PFSK-1 (cell line): ENCODE results near the gene MITF.

Experiments
- FOXP2 ChIP-seq: optimal IDR thresholded peaks from 2 replicates; pipeline ENCODE3; 2011; ENCODE audit warnings: borderline replicate concordance, control low read depth, inconsistent platforms; ENCODE audit not compliant: insufficient read depth; ENCODE audit errors: extremely low read length, extremely low read depth
- POLR2AphosphoS5 ChIP-seq: IDR thresholded peaks from 2 replicates; pipeline ENCODE4 v1.6.1; 2012; ENCODE audit warnings: low read depth, mild to moderate bottlenecking, control low read depth, low read length, moderate library complexity
- REST ChIP-seq, 2 experiments: IDR thresholded peaks; 2 replicates each; pipeline versions ENCODE4 v1.6.1 to v1.8.0; 2011 to 2012; ENCODE audit warnings: low read depth in 2 of 2, low read length in 2 of 2, control low read depth in 1 of 2, inconsistent platforms in 1 of 2, mild to moderate bottlenecking in 1 of 2, moderate library complexity in 1 of 2; ENCODE audit not compliant: insufficient read depth in 1 of 2
- SIN3A ChIP-seq: IDR thresholded peaks from 2 replicates; pipeline ENCODE4 v1.6.1; 2012; ENCODE audit warnings: mild to moderate bottlenecking, low read length, moderate library complexity, borderline replicate concordance; ENCODE audit not compliant: insufficient read depth
- TAF1 ChIP-seq: IDR thresholded peaks from 2 replicates; pipeline ENCODE4 v1.6.1; 2012; ENCODE audit warnings: low read length, control low read depth, borderline replicate concordance; ENCODE audit not compliant: insufficient read depth

- TF ChIP-seq POLR2AphosphoS5 (no peak), REST (IDR thresholded peaks at IDR 0.05; ENCODE audit: insufficient read depth in 1 of 2, low read depth in 2 of 2, low read length in 2 of 2) (no peak), TAF1 (no peak), SIN3A (no peak), FOXP2 (no peak)
These were observed 24.1 kb upstream of the MITF start for GRCh38 chr3:69715204-69715603.
